MM.1S (cell line): Measurements from ENCODE around the gene DLX6.

Experiments used
- DNase-seq: peaks from one replicate; pipeline ENCODE4 v3.0.0-alpha.2; 2015
- H2AFZ ChIP-seq: fragments of 300-600 bp; sonication (generic); 2 replicates; pipeline ENCODE4 v1.6.0; 2016; ENCODE audit warnings: antibody characterized with exemption, low read length
- H3F3A ChIP-seq: fragments of 300-600 bp; sonication (generic); 2 replicates; pipeline ENCODE4 v1.6.1; 2016; ENCODE audit warnings: mild to moderate bottlenecking, antibody characterized with exemption, low read length, moderate library complexity, mixed read lengths; ENCODE audit not compliant: insufficient read depth
- H3K27ac ChIP-seq: fragments of 300-600 bp; sonication (generic); 2 replicates; pipeline ENCODE4 v1.5.1; 2016; ENCODE audit warnings: mild to moderate bottlenecking, low read length
- H3K27me3 ChIP-seq: fragments of 300-600 bp; sonication (generic); replicated peaks from 2 replicates; pipeline ENCODE4 v1.6.0; 2016; ENCODE audit warnings: low read length; ENCODE audit not compliant: insufficient read depth
- H3K36me3 ChIP-seq: fragments of 300-600 bp; sonication (generic); replicated peaks from 2 replicates; pipeline ENCODE4 v1.6.1; 2016; ENCODE audit warnings: mild to moderate bottlenecking, low read length, mixed read lengths; ENCODE audit not compliant: insufficient read depth
- H3K4me1 ChIP-seq: fragments of 300-600 bp; sonication (generic); 2 replicates; pipeline ENCODE4 v1.6.1; 2016; ENCODE audit warnings: low read length, mixed read lengths
- H3K4me2 ChIP-seq: fragments of 300-600 bp; sonication (generic); 2 replicates; pipeline ENCODE4 v1.6.0; 2016; ENCODE audit warnings: low read depth, low read length
- H3K4me3 ChIP-seq: fragments of 300-600 bp; sonication (generic); 2 replicates; pipeline ENCODE4 v1.5.1; 2016; ENCODE audit warnings: low read length, mixed read lengths
- H3K79me2 ChIP-seq: fragments of 300-600 bp; sonication (generic); 2 replicates; pipeline ENCODE4 v1.6.1; 2016; ENCODE audit warnings: mixed run types, low read length, mixed read lengths
- H3K9ac ChIP-seq: fragments of 300-600 bp; sonication (generic); 2 replicates; pipeline ENCODE4 v1.6.1; 2016; ENCODE audit warnings: low read length, mixed read lengths
- H3K9me2 ChIP-seq: fragments of 300-600 bp; sonication (generic); replicated peaks from 2 replicates; pipeline ENCODE4 v1.6.1; 2016; ENCODE audit warnings: mild to moderate bottlenecking, low read length, mixed read lengths; ENCODE audit not compliant: insufficient read depth
- H3K9me3 ChIP-seq: fragments of 300-600 bp; sonication (generic); replicated peaks from 2 replicates; pipeline ENCODE4 v1.6.1; 2016; ENCODE audit warnings: mild to moderate bottlenecking, low read length, mixed read lengths; ENCODE audit not compliant: insufficient read depth
- H4K20me1 ChIP-seq: fragments of 300-600 bp; sonication (generic); 2 replicates; pipeline ENCODE4 v1.6.1; 2016; ENCODE audit warnings: mild to moderate bottlenecking, low read length, moderate library complexity, mixed read lengths; ENCODE audit not compliant: insufficient read depth
- CTCF ChIP-seq: fragments of 300-600 bp; sonication (generic); IDR thresholded peaks from 2 replicates; pipeline ENCODE4 v1.5.1; 2016; ENCODE audit warnings: antibody characterized with exemption, low read length, mixed read lengths
- EZH2 ChIP-seq: fragments of 300-600 bp; sonication (generic); optimal IDR thresholded peaks from 2 replicates; pipeline ENCODE3; 2017; ENCODE audit warnings: low read depth, mild to moderate bottlenecking, antibody characterized with exemption, low read length, mixed read lengths
- EZH2phosphoT487 ChIP-seq: fragments of 300-600 bp; sonication (generic); IDR thresholded peaks from 2 replicates; pipeline ENCODE4 v1.6.1; 2018; ENCODE audit warnings: antibody characterized with exemption, low read length

The DLX6 gene

DNA sequence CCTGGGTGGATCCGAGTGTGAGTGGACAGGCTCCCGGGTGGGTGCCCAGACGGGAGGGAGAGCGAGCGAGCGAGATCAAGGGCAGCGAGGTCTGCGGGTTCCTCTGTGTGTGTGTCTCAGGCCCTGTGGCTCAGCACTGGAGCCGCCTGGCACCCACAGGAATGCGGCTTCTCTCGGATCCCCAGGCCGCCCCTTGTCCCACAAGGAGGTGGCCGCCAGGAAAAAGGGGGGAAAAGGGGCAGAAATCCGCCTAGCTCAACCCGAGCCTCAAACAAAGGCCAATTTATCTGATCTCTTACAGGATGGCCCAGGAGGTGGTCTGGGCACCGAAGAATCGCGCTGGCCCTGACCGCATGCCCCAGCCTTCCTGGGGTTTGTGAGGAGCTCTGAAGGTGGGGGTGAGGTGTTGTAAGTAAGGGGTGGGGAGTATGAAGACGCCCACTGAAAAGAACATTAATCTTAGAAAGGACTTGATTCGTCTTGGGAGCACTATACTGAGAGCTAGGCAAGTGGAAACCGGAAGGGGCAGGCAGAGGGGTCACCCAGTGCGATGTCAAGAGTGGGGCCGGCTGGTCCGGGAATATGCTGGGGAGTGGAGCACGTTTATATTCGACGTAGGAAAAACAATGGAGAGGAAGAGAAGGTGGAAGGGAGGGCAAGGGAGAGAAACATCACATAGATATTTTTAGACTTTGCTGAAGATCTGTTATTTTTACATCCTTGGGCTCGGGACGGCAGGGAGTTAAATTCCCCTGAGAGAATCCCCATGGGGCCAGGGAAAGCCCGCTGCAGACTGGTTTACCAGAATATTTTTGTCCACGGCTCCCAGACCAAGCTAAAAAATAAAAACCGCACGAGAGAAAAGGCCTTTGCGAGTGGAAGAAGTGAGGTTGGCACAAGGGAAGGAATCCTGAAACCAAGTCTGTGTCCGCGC is 12.1 kb downstream of the DLX6 start:
- Histone ChIP-seq H3K36me3 (no peaks in the 10 kb centered on the region), H3K27me3 (peaks cover 36% of the 10 kb centered on the region), H3K9me3 (no peaks in the 10 kb centered on the region), H3K79me2 (no peaks in the 10 kb centered on the region), H3K4me1 (no peaks in the 10 kb centered on the region), H3K4me3 (no peak overlapping the region), H2AFZ (no peak overlapping the region), H3K27ac (no peak overlapping the region), H3K9me2 (no peaks in the 10 kb centered on the region), H3F3A (no peaks in the 10 kb centered on the region), H4K20me1 (no peaks in the 10 kb centered on the region), H3K4me2 (no peak overlapping the region), H3K9ac (no peak overlapping the region)
- TF ChIP-seq EZH2phosphoT487, result no peak
- no peak for TF ChIP-seq CTCF
- TF ChIP-seq EZH2, result no peak
- no peak for DNase-seq

- Histone ChIP-seq H3F3A (no peaks in the 10 kb centered on the region), H3K9ac (no peak overlapping the region), H3K4me2 (no peak overlapping the region), H3K4me3 (no peak overlapping the region), H3K9me2 (no peaks in the 10 kb centered on the region), H2AFZ (no peak overlapping the region), H3K27ac (no peak overlapping the region), H3K79me2 (no peaks in the 10 kb centered on the region), H3K36me3 (no peaks in the 10 kb centered on the region), H3K9me3 (no peaks in the 10 kb centered on the region), H4K20me1 (no peaks in the 10 kb centered on the region), H3K27me3 (peaks cover 36% of the 10 kb centered on the region), H3K4me1 (no peaks in the 10 kb centered on the region)
- TF ChIP-seq EZH2phosphoT487, result no peak
- no peak for TF ChIP-seq CTCF
- TF ChIP-seq EZH2, result no peak
- DNase-seq, result no peak
These were observed 12.8 kb downstream of the DLX6 start for GRCh38 chr7:97018126-97018601.

- H3F3A ChIP-seq, result no peaks in the 10 kb centered on the region
- H3K9ac ChIP-seq, result no peak overlapping the region
- no peak overlapping the region for H3K4me3 ChIP-seq
- TF ChIP-seq EZH2, result no peak
- TF ChIP-seq EZH2phosphoT487, result no peak
- TF ChIP-seq CTCF, result no peak
- H3K27ac ChIP-seq, result no peak overlapping the region
- no peaks in the 10 kb centered on the region for H3K4me1 ChIP-seq
- H4K20me1 ChIP-seq, result no peaks in the 10 kb centered on the region
- no peak overlapping the region for H3K4me2 ChIP-seq
- H3K36me3 ChIP-seq, result no peaks in the 10 kb centered on the region
- H2AFZ ChIP-seq, result no peak overlapping the region
- DNase-seq, result no peak
- no peaks in the 10 kb centered on the region for H3K9me2 ChIP-seq
- H3K9me3 ChIP-seq, result no peaks in the 10 kb centered on the region
- no peaks in the 10 kb centered on the region for H3K79me2 ChIP-seq
- H3K27me3 ChIP-seq, result peaks cover 39% of the 10 kb centered on the region
These were observed 13.6 kb downstream of the DLX6 start for GRCh38 chr7:97018791-97019531.
